HUES48 (cell line): ENCODE measurements around the gene RNF224.

Experiments
- H3K27ac ChIP-seq: one replicate; pipeline ENCODE4 v1.7.0; 2013; ENCODE audit warnings: low read depth, low read length, inconsistent platforms
- H3K27me3 ChIP-seq: 2 replicates; pipeline ENCODE4 v1.6.1; 2013; ENCODE audit warnings: mild to moderate bottlenecking, low read length; ENCODE audit not compliant: control insufficient read depth, insufficient read depth
- H3K36me3 ChIP-seq: 2 replicates; pipeline ENCODE4 v1.6.1; 2013; ENCODE audit warnings: low read length; ENCODE audit not compliant: control insufficient read depth, insufficient read depth
- H3K4me1 ChIP-seq: 2 replicates; pipeline ENCODE4 v1.6.1; 2013; ENCODE audit warnings: mild to moderate bottlenecking, low read length; ENCODE audit not compliant: control insufficient read depth, insufficient read depth
- H3K4me3 ChIP-seq: 2 replicates; pipeline ENCODE4 v1.5.1; 2013; ENCODE audit warnings: mild to moderate bottlenecking, low read depth, low read length
- H3K9ac ChIP-seq: 2 replicates; pipeline ENCODE4 v1.6.1; 2013; ENCODE audit warnings: mild to moderate bottlenecking, low read depth, low read length, moderate library complexity
- H3K9me3 ChIP-seq: 2 replicates; pipeline ENCODE4 v1.6.1; 2013; ENCODE audit warnings: low read length; ENCODE audit not compliant: control insufficient read depth, insufficient read depth

RNF224 gene

GRCh38 chr9:137186385-137186784 lies 40.9 kb upstream of the RNF224 start:
- Histone ChIP-seq H3K36me3 (peaks cover 63% of the 10 kb centered on the region), H3K27ac (no peak overlapping the region), H3K9ac (no peak overlapping the region), H3K4me3 (no peak overlapping the region), H3K9me3 (no peaks in the 10 kb centered on the region), H3K27me3 (no peaks in the 10 kb centered on the region), H3K4me1 (no peaks in the 10 kb centered on the region)

DNA sequence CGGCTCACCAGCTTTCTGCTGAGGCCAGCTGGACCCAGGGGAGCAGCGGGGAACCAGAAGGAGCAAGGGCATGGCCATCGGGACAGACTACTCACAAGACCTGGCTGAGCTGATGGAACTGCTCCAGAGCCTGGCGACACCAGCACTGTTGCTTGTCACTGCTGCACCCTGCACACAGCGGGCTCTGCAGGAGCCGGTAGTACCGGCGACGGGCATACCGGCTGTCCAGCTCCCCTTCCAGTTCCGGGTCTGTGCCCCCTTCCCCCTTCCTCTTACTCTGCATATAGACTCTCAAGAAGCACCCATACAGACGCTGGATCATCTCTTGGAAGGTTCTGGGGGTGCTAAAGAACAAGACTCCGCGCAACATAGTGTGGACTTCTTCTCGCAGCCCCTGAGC lies 39.9 kb upstream of the RNF224 start:
- Histone ChIP-seq H3K4me1 (no peaks in the 10 kb centered on the region), H3K27me3 (no peaks in the 10 kb centered on the region), H3K9ac (no peak overlapping the region), H3K9me3 (no peaks in the 10 kb centered on the region), H3K27ac (no peak overlapping the region), H3K4me3 (peak overlapping the region; percentile 87), H3K36me3 (peaks cover 66% of the 10 kb centered on the region)

DNA sequence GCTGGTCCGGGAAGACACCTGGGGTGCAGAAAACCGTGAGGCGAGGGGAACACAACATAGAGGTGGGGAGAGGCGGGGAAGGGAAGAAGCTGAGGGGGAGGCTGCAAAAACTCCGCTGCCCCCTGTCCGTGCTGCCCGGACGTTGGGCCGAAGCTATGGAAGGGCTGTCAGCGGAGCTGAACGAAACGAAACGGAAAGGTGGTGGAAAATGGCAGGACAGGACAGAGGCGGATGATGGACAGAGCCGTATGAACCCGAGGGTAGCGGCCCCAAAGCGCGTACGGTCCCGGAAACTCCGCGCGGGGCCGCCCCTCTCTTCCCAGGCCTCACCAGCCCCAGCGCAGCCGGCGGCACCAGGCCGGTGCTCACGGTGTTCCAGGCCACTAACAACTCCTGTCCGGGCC lies 39.2 kb upstream of the RNF224 start:
- peak overlapping the region; percentile 93 for H3K27ac ChIP-seq

DNA sequence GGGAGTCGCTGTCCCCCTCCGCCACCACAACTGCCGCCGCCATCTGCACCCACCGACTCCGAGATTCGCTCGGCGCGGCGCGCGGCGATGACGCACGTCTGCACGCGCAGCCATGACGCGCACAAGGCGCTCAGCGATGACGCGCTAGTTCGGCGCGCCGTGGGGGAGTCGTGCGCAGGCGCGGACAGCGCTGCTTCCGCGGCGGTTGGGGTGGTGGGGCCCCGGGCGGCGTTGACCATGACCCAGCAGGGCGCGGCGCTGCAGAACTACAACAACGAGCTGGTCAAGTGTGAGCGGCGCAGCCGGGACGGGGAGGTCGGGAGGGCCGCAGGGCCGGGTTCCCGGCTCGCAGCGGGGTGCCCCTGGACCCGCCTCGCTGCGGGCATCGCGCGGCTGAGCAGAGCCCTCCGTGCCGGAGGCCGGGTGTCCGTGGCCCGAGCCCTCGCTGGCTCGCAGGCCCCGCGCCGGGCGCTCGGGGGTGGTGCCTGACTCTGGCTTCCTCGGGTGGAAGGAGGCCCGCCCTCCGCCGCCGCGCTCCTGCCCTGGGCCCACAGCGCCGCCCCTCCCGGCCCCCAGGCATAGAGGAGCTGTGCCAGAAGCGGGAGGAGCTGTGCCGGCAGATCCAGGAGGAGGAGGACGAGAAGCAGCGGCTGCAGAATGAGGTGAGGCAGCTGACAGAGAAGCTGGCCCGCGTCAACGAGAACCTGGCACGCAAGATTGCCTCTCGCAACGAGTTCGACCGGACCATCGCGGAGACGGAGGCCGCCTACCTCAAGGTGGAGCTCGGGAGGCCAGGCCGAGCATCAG lies 38.6 kb upstream of the RNF224 start, which contains the start of the genes ANAPC2 and SSNA1:
ANAPC2 (minus strand) TSS at position 71 of the 807 bp plus-strand sequence; CDS start at position 43, 28 bp downstream.
SSNA1 (plus strand) TSS at position 187 of the 807 bp plus-strand sequence; CDS start at position 238, 51 bp downstream.
- H3K36me3 ChIP-seq: peaks cover 53% of the 10 kb centered on the region
- peak within 1 kb of the TSS; percentile 74 for H3K9ac ChIP-seq
- H3K27me3 ChIP-seq: no peaks in the 10 kb centered on the region
- no peaks in the 10 kb centered on the region for H3K4me1 ChIP-seq
- peak within 1 kb of the TSS; percentile 93 for H3K27ac ChIP-seq
- peak within 1 kb of the TSS; percentile 87 for H3K4me3 ChIP-seq
- H3K9me3 ChIP-seq: no peaks in the 10 kb centered on the region

More for the DNA sequence above, 39.2 kb upstream of the RNF224 start:
- peak overlapping the region; percentile 54; the same call in 1 of the 2 replicates for H3K9ac ChIP-seq
- H3K27me3 ChIP-seq: no peaks in the 10 kb centered on the region
- H3K36me3 ChIP-seq: peaks cover 59% of the 10 kb centered on the region
- H3K4me1 ChIP-seq: no peaks in the 10 kb centered on the region
- H3K4me3 ChIP-seq: peak overlapping the region; percentile 87
- H3K9me3 ChIP-seq: no peaks in the 10 kb centered on the region

- Histone ChIP-seq H3K27ac (peak overlapping the region; percentile 93), H3K4me3 (peak overlapping the region; percentile 87), H3K9me3 (no peaks in the 10 kb centered on the region), H3K36me3 (peaks cover 45% of the 10 kb centered on the region; the same call in 1 of the 2 replicates), H3K9ac (peak overlapping the region; percentile 74; the same call in 1 of the 2 replicates), H3K4me1 (0 out of 2 replicates have a peak, but pooled peaks cover under 1% of the 10 kb centered on the region), H3K27me3 (no peaks in the 10 kb centered on the region)
Observed at GRCh38 chr9:137189297-137190295, 37.7 kb upstream of the RNF224 start.

- Histone ChIP-seq H3K9me3 (no peaks in the 10 kb centered on the region), H3K4me3 (no peak overlapping the region), H3K36me3 (peaks cover 40% of the 10 kb centered on the region; the same call in 1 of the 2 replicates), H3K4me1 (0 out of 2 replicates have a peak, but pooled peaks cover 4% of the 10 kb centered on the region), H3K27me3 (no peaks in the 10 kb centered on the region), H3K9ac (no peak overlapping the region), H3K27ac (no peak overlapping the region)
Observed at GRCh38 chr9:137190315-137190856, 36.9 kb upstream of the RNF224 start.

DNA sequence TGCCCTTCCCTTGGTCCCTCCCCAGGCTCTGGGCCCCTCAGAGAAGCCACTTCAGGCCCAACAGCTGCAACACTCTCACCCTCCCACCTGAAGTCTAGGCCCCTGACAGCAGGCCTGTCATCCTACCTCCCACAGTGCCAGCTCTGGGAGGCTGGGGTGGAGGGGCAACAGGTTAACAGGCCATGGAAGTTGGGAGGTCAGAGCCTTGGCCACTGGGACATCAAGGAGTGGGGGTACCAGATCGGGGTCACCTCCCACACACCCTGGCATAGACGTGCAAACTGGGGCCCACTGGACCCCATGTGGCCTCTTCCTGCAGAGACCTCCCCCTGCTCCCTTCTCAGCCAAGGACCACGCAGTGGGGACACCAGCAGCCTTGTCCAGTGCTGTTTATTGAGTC lies 36.1 kb upstream of the RNF224 start:
- H3K9me3 ChIP-seq: no peaks in the 10 kb centered on the region
- H3K4me3 ChIP-seq: no peak overlapping the region
- no peak overlapping the region for H3K9ac ChIP-seq
- no peaks in the 10 kb centered on the region for H3K27me3 ChIP-seq
- H3K4me1 ChIP-seq: 0 out of 2 replicates have a peak, but pooled peaks cover 4% of the 10 kb centered on the region
- H3K27ac ChIP-seq: no peak overlapping the region
- peaks cover 31% of the 10 kb centered on the region; the same call in 1 of the 2 replicates for H3K36me3 ChIP-seq

GRCh38 chr9:137191691-137192447 lies 35.4 kb upstream of the RNF224 start:
- Histone ChIP-seq H3K9me3 (no peaks in the 10 kb centered on the region), H3K27ac (no peak overlapping the region), H3K4me3 (no peak overlapping the region), H3K36me3 (peaks cover 25% of the 10 kb centered on the region; the same call in 1 of the 2 replicates), H3K27me3 (no peaks in the 10 kb centered on the region), H3K4me1 (0 out of 2 replicates have a peak, but pooled peaks cover 4% of the 10 kb centered on the region), H3K9ac (no peak overlapping the region)

- H3K4me3 ChIP-seq: no peak overlapping the region
- H3K9me3 ChIP-seq: no peaks in the 10 kb centered on the region
- 0 out of 2 replicates have a peak, but pooled peaks cover 4% of the 10 kb centered on the region for H3K4me1 ChIP-seq
- H3K36me3 ChIP-seq: peaks cover 20% of the 10 kb centered on the region; the same call in 1 of the 2 replicates
- no peak overlapping the region for H3K27ac ChIP-seq
- H3K27me3 ChIP-seq: no peaks in the 10 kb centered on the region
- no peak overlapping the region for H3K9ac ChIP-seq
Observed at GRCh38 chr9:137192448-137192780, 34.9 kb upstream of the RNF224 start.

DNA sequence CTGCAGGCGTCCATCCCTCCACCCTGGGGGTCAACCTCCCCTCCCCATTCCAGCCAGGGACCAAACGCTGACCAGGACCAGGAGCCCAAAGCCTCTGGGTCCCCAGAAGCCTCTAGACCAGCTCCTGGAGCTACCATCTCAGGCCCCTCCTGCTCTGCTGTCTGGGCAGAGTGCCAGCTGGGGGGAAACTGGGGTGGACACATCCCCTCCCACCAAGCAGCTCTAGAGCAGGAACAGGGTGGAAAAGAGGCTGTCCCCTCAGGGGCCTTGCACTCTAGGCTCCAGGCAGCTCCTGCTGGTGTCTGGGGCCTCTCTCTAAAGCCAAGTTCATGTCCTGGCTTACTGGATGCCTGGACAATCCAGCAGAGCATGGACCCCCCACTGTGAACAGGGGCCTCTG lies 34.4 kb upstream of the RNF224 start:
- H3K27me3 ChIP-seq: no peaks in the 10 kb centered on the region
- H3K4me3 ChIP-seq: no peak overlapping the region
- 0 out of 2 replicates have a peak, but pooled peaks cover 4% of the 10 kb centered on the region for H3K4me1 ChIP-seq
- no peak overlapping the region for H3K27ac ChIP-seq
- H3K36me3 ChIP-seq: peaks cover 20% of the 10 kb centered on the region; the same call in 1 of the 2 replicates
- no peaks in the 10 kb centered on the region for H3K9me3 ChIP-seq
- H3K9ac ChIP-seq: no peak overlapping the region
